ENCODE results near the gene FKBP4. TPM values are rescaled to one million over a fixed set of nuclear protein-coding genes. Genes with fewer than 3 reads are reported as not detected.

Gene FKBP4
- total and polyA plus RNA-seq, 2 of the 13 experiments (the other 11 are each of a cell fraction or from before 2014, with no cell fraction given) = 25.7 to 66.1 TPM

- TF ChIP-seq ZBTB7B (CRISPR knock-in tag; IDR thresholded peaks at IDR 0.05) (peak; percentile 24; the same call in 1 of the 2 replicates), ARNT2 (CRISPR knock-in tag; IDR thresholded peaks at IDR 0.05; ENCODE audit: low read depth) (peak; percentile 87), BRCA1 (CRISPR knock-in tag; IDR thresholded peaks at IDR 0.05) (no peak), MAFF (IDR thresholded peaks at IDR 0.05; ENCODE audit: low read depth, low read length) (no peak), IKZF1 (IDR thresholded peaks at IDR 0.05) (no peak), ZNF563 (CRISPR knock-in tag; IDR thresholded peaks at IDR 0.05) (peak; percentile 24; the same call in 1 of the 2 replicates), NR1H2 (CRISPR knock-in tag; IDR thresholded peaks at IDR 0.05; ENCODE audit: borderline replicate concordance, low read depth) (no peak), FOXA3 (CRISPR knock-in tag; IDR thresholded peaks at IDR 0.05) (peak; percentile 79), ELK4 (CRISPR knock-in tag; IDR thresholded peaks at IDR 0.05; ENCODE audit: borderline replicate concordance) (no peak), HIVEP1 (CRISPR knock-in tag; IDR thresholded peaks at IDR 0.05) (peak; percentile 86), ZMYM3 (CRISPR knock-in tag; IDR thresholded peaks at IDR 0.05) (peak; percentile 76), ZNF883 (CRISPR knock-in tag; IDR thresholded peaks at IDR 0.05; ENCODE audit: not compliant biosample characterization) (peak; percentile 88), SMARCE1 (IDR thresholded peaks at IDR 0.05; ENCODE audit: borderline replicate concordance) (no peak), KAT2B (IDR thresholded peaks at IDR 0.05; ENCODE audit: borderline replicate concordance, low read depth, low read length) (no peak), CBX2 (IDR thresholded peaks at IDR 0.05; ENCODE audit: low read depth, low read length) (no peak), CBX2 (CRISPR knock-in tag; IDR thresholded peaks at IDR 0.05; ENCODE audit: low read depth) (no peak), ZNF263 (CRISPR knock-in tag; IDR thresholded peaks at IDR 0.05) (no peak; the same call in 1 of the 2 replicates), ZNF362 (CRISPR knock-in tag; IDR thresholded peaks at IDR 0.05; ENCODE audit: borderline replicate concordance) (peak; percentile 58; the same call in 1 of the 2 replicates), ZNF709 (CRISPR knock-in tag; IDR thresholded peaks at IDR 0.05) (no peak), SETDB1 (CRISPR knock-in tag; IDR thresholded peaks at IDR 0.05; ENCODE audit: borderline replicate concordance) (no peak), ZNF549 (CRISPR knock-in tag; IDR thresholded peaks at IDR 0.05) (no peak), ZFP62 (CRISPR knock-in tag; IDR thresholded peaks at IDR 0.05) (no peak), HMGXB4 (CRISPR knock-in tag; IDR thresholded peaks at IDR 0.05; ENCODE audit: borderline replicate concordance in 1 of 2, low read depth in 1 of 2) (peak in 1 of 2 experiments; percentile 93; a peak in 3 of 4 replicates), ZNF350 (CRISPR knock-in tag; IDR thresholded peaks at IDR 0.05; ENCODE audit: borderline replicate concordance, low read depth) (peak; percentile 95; the same call in 1 of the 2 replicates)
These were observed 17.8 kb downstream of the FKBP4 start, which contains the start of gene ITFG2 (continued) for GRCh38 chr12:2812290-2813213.

Data from HepG2 (cell line).